CD8-positive, alpha-beta memory T cell (primary cell): ENCODE data around the gene HAND1. TPM values are rescaled to one million over a fixed set of nuclear protein-coding genes. Genes with fewer than 3 reads are reported as not detected.

ENCODE experiments used
- CTCF ChIA-PET: fragments of 350-600 bp; sonication (Branson Sonifier 250); formaldehyde crosslinking; loops from one replicate; lab custom pipeline; 2021; ENCODE audit warnings: antibody characterized with exemption; lab: Charles Lee
- POLR2A ChIA-PET: fragments of 350-600 bp; sonication (Branson Sonifier 250); formaldehyde crosslinking; loops from one replicate; lab custom pipeline; 2021; ENCODE audit warnings: antibody characterized with exemption; lab: Charles Lee
- DNase-seq, 5 donors: peaks; one replicate each; pipeline versions ENCODE4 v3.0.0 to v3.0.0-alpha.2; 2020 to 2022; ENCODE audit warnings: mixed read lengths in 1 of 5
- H3K27ac ChIP-seq: one replicate; pipeline ENCODE4 v1.7.0; 2013; ENCODE audit warnings: low read depth, mild to moderate bottlenecking, low read length, moderate library complexity
- H3K27me3 ChIP-seq: 2 replicates; pipeline ENCODE4 v1.7.0; 2013; ENCODE audit warnings: low read length, mild to moderate bottlenecking; ENCODE audit not compliant: insufficient read depth, poor library complexity, severe bottlenecking
- H3K36me3 ChIP-seq: 2 replicates; pipeline ENCODE4 v1.7.0; 2013; ENCODE audit warnings: mild to moderate bottlenecking, low read length, moderate library complexity; ENCODE audit not compliant: insufficient read depth
- H3K4me1 ChIP-seq: 2 replicates; pipeline ENCODE4 v1.7.0; 2013; ENCODE audit warnings: mild to moderate bottlenecking, low read length, moderate library complexity; ENCODE audit not compliant: insufficient read depth
- H3K4me3 ChIP-seq: 2 replicates; pipeline ENCODE4 v1.7.0; 2013; ENCODE audit warnings: mild to moderate bottlenecking, low read length
- H3K9me3 ChIP-seq: 2 replicates; pipeline ENCODE4 v1.7.0; 2013; ENCODE audit warnings: mild to moderate bottlenecking, low read length
- H3K27ac Mint-ChIP-seq, 8 donors: one replicate each; pipeline ENCODE4 v1.8.0; 2020 to 2021; ENCODE audit warnings: mixed read lengths in 8 of 8, mild to moderate bottlenecking in 6 of 8, inconsistent platforms in 3 of 8, moderate library complexity in 3 of 8
- H3K27me3 Mint-ChIP-seq, 2 donors: one replicate each; pipeline ENCODE4 v1.8.0; 2020 to 2021; ENCODE audit warnings: mixed read lengths in 2 of 2, mild to moderate bottlenecking in 1 of 2, moderate library complexity in 1 of 2
- H3K36me3 Mint-ChIP-seq, 3 donors: one replicate each; pipeline ENCODE4 v1.8.0; 2020 to 2021; ENCODE audit warnings: mixed read lengths in 3 of 3, inconsistent platforms in 1 of 3, mild to moderate bottlenecking in 1 of 3
- H3K4me1 Mint-ChIP-seq, 3 donors: one replicate each; pipeline ENCODE4 v1.8.0; 2020 to 2021; ENCODE audit warnings: mixed read lengths in 3 of 3, inconsistent platforms in 1 of 3, mild to moderate bottlenecking in 1 of 3
- H3K4me3 Mint-ChIP-seq, 7 donors: one replicate each; pipeline ENCODE4 v1.8.0; 2020 to 2021; ENCODE audit warnings: mixed read lengths in 7 of 7, mild to moderate bottlenecking in 6 of 7, moderate library complexity in 4 of 7, inconsistent platforms in 2 of 7
- H3K9me3 Mint-ChIP-seq, 5 donors: one replicate each; pipeline ENCODE4 v1.8.0; 2020 to 2022; ENCODE audit warnings: mixed read lengths in 5 of 5, mild to moderate bottlenecking in 3 of 5, moderate library complexity in 2 of 5, inconsistent platforms in 1 of 5
- polyA plus RNA-seq: library from polyadenylated mRNA; unstranded; fragments of 300-500 nt; fragmentation: Illumina TruSeq; gene quantifications from one replicate; pipeline ENCODE4 v1.2.3, GENCODE V29; 2021
- total RNA-seq, 2 experiments: library from RNA; stranded (reverse); gene quantifications; one replicate each; pipeline ENCODE4 v1.2.3, GENCODE V29; 2021

The HAND1 gene
- total RNA-seq (not detected), polyA plus RNA-seq (not detected)

DNA sequence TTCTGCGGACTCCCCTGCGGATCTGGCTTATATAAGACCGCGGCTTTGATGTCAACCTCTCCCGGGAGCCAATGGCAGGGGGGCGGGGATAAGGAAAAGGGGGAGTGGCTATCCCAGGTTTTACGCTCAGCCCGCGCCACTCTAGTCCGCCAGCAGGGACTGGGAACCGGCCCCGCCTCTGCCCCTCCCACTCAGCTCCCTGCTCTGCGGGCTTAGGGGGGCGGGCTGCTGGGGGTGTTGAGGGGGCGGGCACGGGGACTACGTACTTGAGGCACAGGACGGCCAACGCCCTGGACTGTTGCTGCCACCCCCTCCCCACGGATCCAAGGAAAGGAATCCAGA lies at the start of gene HAND1:
TSS of gene HAND1 (minus strand) at position 4 of the 342 bp plus-strand sequence. CDS start 219 bp downstream, outside the sequence.
- Histone ChIP-seq H3K4me3 (peak within 1 kb of the TSS; percentile 14), H3K4me1 (peaks cover 46% of the 10 kb centered on the region), H3K27ac (no peak within 1 kb of the TSS), H3K27me3 (peaks cover 89% of the 10 kb centered on the region), H3K9me3 (no peaks in the 10 kb centered on the region), H3K36me3 (no peaks in the 10 kb centered on the region)
- no peak for DNase-seq
- Mint-ChIP-seq H3K4me1 (peaks cover 53 to 71% (median 62%) of the 10 kb centered on the region in 3 donors), H3K4me3 (peak within 1 kb of the TSS; percentile 28 to 78 (median 67)), H3K27ac (peak within 1 kb of the TSS in 3 of 8 donors; percentile 9 to 34 (median 17)), H3K27me3 (peaks cover 87 to 91% of the 10 kb centered on the region in 2 donors), H3K9me3 (peaks cover 0 to 2% (median 0%) of the 10 kb centered on the region in 5 donors), H3K36me3 (no peaks in the 10 kb centered on the region)
- ChIA-PET POLR2A (no interaction called here), CTCF (interaction anchor here (1.9 kb wide), 1 partner anchor 10 kb away, joined by 7 read pairs; no protein-coding TSS in a partner anchor)

DNA sequence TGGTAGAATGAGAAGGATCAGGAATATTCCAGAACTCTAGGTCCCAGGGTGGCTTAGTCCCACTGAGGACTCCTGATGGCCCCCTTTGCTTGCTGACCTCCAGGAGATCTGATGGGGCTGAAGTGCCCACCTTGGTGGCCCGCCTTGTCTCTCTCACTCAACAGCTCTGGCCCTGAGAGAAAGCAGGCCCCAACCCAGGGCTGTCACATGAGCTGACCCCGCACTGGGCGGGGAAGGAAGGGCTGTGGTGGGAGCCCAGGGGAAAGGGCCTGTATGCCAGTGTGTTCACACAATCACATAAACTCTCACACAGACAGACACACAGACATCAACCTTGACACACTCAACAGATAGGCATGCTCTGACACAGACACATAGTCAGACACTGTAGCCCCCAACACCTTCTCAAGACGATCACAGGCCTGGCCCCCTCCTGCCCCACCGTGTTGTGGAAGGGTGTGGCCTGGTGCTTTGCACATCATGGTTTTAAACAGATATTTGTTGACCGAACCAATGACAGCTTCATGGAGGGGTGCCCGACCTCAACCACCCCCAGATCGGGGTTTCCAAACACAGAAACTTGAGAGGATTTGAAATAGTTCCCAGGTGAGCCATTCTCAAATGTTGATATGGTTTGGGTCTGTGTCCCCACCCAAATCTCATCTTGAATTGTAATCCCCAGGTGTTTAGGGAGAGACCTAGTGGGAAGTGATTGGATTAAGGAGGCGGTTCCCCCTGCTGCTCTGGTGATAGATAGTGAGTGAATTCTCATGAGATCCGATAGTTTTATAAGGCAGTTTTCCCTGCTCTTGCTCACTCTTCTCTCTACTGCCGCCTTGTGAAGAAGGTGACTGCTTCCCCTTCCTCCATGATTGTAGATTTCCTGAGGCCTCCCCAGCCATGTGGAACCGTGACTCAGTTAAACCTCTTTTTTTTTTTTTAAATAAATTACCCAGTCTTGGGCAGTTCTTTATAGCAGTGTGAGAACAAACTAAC lies 48.5 kb upstream of the HAND1 start:
- ChIA-PET CTCF (no interaction called here), POLR2A (no interaction called here)
- Mint-ChIP-seq H3K36me3 (peaks cover 0 to 1% (median 0%) of the 10 kb centered on the region in 3 donors), H3K9me3 (peaks cover 0 to 2% (median 0%) of the 10 kb centered on the region in 5 donors), H3K27me3 (peaks cover 4 to 48% of the 10 kb centered on the region in 2 donors), H3K4me3 (no peak overlapping the region), H3K4me1 (no peaks in the 10 kb centered on the region), H3K27ac (no peak overlapping the region)
- H3K27me3 ChIP-seq = no peaks in the 10 kb centered on the region
- H3K4me1 ChIP-seq = no peaks in the 10 kb centered on the region
- no peak overlapping the region for H3K27ac ChIP-seq
- no peak for DNase-seq
- H3K9me3 ChIP-seq = no peaks in the 10 kb centered on the region
- H3K36me3 ChIP-seq = no peaks in the 10 kb centered on the region
- no peak overlapping the region for H3K4me3 ChIP-seq

DNA sequence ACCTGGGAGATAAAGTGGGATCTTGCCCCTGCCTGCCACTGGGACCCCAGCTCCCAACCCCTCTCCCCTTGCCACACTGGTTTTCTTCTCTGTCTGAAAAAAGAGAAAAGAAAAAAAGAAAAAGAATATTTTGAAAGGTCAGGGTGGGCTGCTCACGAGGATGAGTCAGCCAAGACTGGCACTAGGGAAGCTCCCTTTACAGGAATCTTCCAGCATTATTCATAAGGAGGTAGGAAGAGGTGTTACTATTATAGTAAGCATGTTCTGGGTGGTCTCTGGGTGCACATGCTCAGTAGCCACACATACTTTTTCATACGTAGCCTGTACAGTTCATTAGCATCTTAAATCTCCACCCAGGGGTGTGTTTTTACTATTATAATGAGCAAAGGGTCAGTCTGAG lies 46.8 kb upstream of the HAND1 start:
- Histone ChIP-seq H3K9me3 (no peaks in the 10 kb centered on the region), H3K4me1 (no peaks in the 10 kb centered on the region), H3K36me3 (no peaks in the 10 kb centered on the region), H3K27me3 (no peaks in the 10 kb centered on the region), H3K27ac (no peak overlapping the region), H3K4me3 (no peak overlapping the region)
- peaks cover 14 to 62% of the 10 kb centered on the region in 2 donors for H3K27me3 Mint-ChIP-seq
- no peak overlapping the region for H3K27ac Mint-ChIP-seq
- H3K36me3 Mint-ChIP-seq = peaks cover 0 to 1% (median 0%) of the 10 kb centered on the region in 3 donors
- no peaks in the 10 kb centered on the region for H3K9me3 Mint-ChIP-seq
- no peak overlapping the region for H3K4me3 Mint-ChIP-seq
- ChIA-PET POLR2A (no interaction called here), CTCF (no interaction called here)
- H3K4me1 Mint-ChIP-seq = peaks cover 0 to 9% (median 0%) of the 10 kb centered on the region in 3 donors
- DNase-seq = no peak

DNA sequence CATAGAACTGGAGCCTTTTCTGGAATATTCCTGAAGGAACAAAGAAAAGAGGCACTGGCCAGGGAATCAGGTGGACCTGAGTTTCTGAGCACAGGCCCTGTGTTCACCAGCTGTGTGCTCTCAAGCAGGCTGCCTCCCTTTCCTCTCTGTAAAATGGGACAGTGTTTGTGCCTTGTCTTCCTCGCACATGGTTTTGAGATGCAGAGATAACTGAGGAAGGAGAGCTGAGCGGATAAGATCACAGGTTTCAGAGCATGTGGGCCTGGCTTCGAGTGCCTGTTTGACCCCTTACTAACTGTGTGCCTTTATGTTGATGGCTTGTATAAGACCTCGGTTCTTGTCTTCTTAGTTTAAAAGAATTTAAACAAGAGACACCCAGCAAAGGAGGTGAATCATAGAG lies 46.2 kb upstream of the HAND1 start:
- no peaks in the 10 kb centered on the region for H3K27me3 ChIP-seq
- H3K27ac ChIP-seq = no peak overlapping the region
- DNase-seq = no peak
- Mint-ChIP-seq H3K4me3 (no peak overlapping the region), H3K9me3 (no peaks in the 10 kb centered on the region), H3K36me3 (peaks cover 0 to 1% (median 0%) of the 10 kb centered on the region in 3 donors), H3K4me1 (peaks cover 0 to 9% (median 0%) of the 10 kb centered on the region in 3 donors), H3K27me3 (peaks cover 18 to 66% of the 10 kb centered on the region in 2 donors), H3K27ac (no peak overlapping the region)
- POLR2A ChIA-PET = no interaction called here
- H3K4me1 ChIP-seq = no peaks in the 10 kb centered on the region
- CTCF ChIA-PET = no interaction called here
- H3K36me3 ChIP-seq = no peaks in the 10 kb centered on the region
- H3K9me3 ChIP-seq = no peaks in the 10 kb centered on the region
- no peak overlapping the region for H3K4me3 ChIP-seq

DNA sequence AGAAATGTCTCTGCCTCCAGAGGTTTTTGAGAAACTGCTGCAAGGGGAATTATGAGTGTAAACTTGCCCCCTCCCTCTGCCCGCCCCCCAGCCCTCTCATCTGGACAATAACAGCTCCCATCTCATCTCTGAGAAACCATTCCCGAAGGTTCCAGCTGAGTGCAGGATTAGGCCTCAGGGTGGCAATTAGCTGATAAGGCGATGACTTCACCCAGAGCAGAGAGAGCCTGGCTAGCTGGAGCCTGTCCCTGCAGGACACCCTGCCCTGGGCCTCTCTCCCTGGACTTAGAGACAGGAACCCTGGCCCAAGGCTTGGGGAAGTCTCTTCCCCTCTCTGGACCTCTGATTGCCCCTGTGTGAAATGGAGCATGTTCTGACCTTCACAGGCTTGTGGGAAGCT lies 45.7 kb upstream of the HAND1 start:
- no peak for DNase-seq
- POLR2A ChIA-PET = no interaction called here
- peaks cover 0 to 9% (median 0%) of the 10 kb centered on the region in 3 donors for H3K4me1 Mint-ChIP-seq
- H3K4me3 Mint-ChIP-seq = no peak overlapping the region
- peaks cover 0 to 1% (median 0%) of the 10 kb centered on the region in 3 donors for H3K36me3 Mint-ChIP-seq
- H3K9me3 Mint-ChIP-seq = no peaks in the 10 kb centered on the region
- no peaks in the 10 kb centered on the region for H3K9me3 ChIP-seq
- CTCF ChIA-PET = no interaction called here
- H3K4me1 ChIP-seq = no peaks in the 10 kb centered on the region
- H3K4me3 ChIP-seq = no peak overlapping the region
- no peak overlapping the region for H3K27ac Mint-ChIP-seq
- no peaks in the 10 kb centered on the region for H3K27me3 ChIP-seq
- H3K27ac ChIP-seq = no peak overlapping the region
- peaks cover 21 to 65% of the 10 kb centered on the region in 2 donors for H3K27me3 Mint-ChIP-seq
- H3K36me3 ChIP-seq = no peaks in the 10 kb centered on the region

DNA sequence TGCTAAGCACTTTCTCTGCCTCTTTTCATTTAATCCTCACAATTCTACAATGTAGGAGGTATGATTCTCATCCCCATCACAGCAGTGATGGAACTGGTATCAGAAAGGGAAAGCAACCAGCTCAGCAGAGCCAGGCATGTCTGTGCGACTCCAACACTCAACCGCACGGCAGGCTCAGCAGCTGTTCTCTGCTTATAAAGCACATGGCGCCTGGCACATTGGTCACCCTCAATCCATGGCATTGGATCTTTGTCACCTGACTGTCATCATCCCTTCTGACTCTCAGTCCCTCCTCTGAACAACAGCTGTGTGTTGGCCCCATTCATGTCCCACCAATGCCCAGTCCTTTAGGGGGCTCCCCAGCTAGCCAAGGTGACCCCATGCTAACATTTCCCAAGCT lies 45.1 kb upstream of the HAND1 start:
- Histone ChIP-seq H3K4me3 (no peak overlapping the region), H3K36me3 (no peaks in the 10 kb centered on the region), H3K27ac (no peak overlapping the region), H3K4me1 (no peaks in the 10 kb centered on the region), H3K9me3 (no peaks in the 10 kb centered on the region), H3K27me3 (no peaks in the 10 kb centered on the region)
- ChIA-PET POLR2A (no interaction called here), CTCF (no interaction called here)
- no peaks in the 10 kb centered on the region for H3K9me3 Mint-ChIP-seq
- peaks cover 0 to 1% (median 0%) of the 10 kb centered on the region in 3 donors for H3K36me3 Mint-ChIP-seq
- H3K4me1 Mint-ChIP-seq = peaks cover 0 to 9% (median 0%) of the 10 kb centered on the region in 3 donors
- no peak overlapping the region for H3K27ac Mint-ChIP-seq
- H3K4me3 Mint-ChIP-seq = no peak overlapping the region
- no peak for DNase-seq
- peaks cover 23 to 64% of the 10 kb centered on the region in 2 donors for H3K27me3 Mint-ChIP-seq

DNA sequence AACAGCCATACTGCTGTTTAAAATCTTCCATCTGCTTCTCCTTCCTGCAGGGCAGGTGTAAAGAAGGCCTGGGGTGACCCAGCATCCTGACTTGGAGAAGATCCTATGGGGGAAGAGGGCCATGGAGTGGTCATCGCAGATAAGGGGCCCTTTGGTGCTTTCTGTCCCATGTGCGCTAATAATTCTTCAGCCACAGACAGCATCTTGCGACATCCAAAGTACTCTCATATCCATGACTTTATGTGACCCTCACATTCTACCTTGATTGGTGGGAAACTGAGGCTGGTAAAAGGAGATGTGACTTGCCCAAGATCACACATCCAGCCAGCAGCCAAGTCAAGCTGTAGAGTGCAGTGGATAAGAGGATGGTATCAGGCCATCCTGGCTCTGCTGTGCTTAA lies 44.3 kb upstream of the HAND1 start:
- H3K36me3 Mint-ChIP-seq = no peaks in the 10 kb centered on the region
- peaks cover 22 to 66% of the 10 kb centered on the region in 2 donors for H3K27me3 Mint-ChIP-seq
- no peak overlapping the region for H3K27ac ChIP-seq
- H3K36me3 ChIP-seq = no peaks in the 10 kb centered on the region
- H3K4me1 ChIP-seq = no peaks in the 10 kb centered on the region
- H3K4me1 Mint-ChIP-seq = peaks cover 0 to 9% (median 0%) of the 10 kb centered on the region in 3 donors
- H3K9me3 Mint-ChIP-seq = no peaks in the 10 kb centered on the region
- no peak for DNase-seq
- no peaks in the 10 kb centered on the region for H3K27me3 ChIP-seq
- CTCF ChIA-PET = interaction anchor here (1.7 kb wide), 1 partner anchor 10 kb away, joined by 4 read pairs; no protein-coding TSS in a partner anchor
- POLR2A ChIA-PET = no interaction called here
- H3K4me3 Mint-ChIP-seq = no peak overlapping the region
- H3K4me3 ChIP-seq = no peak overlapping the region
- no peaks in the 10 kb centered on the region for H3K9me3 ChIP-seq
- no peak overlapping the region for H3K27ac Mint-ChIP-seq

DNA sequence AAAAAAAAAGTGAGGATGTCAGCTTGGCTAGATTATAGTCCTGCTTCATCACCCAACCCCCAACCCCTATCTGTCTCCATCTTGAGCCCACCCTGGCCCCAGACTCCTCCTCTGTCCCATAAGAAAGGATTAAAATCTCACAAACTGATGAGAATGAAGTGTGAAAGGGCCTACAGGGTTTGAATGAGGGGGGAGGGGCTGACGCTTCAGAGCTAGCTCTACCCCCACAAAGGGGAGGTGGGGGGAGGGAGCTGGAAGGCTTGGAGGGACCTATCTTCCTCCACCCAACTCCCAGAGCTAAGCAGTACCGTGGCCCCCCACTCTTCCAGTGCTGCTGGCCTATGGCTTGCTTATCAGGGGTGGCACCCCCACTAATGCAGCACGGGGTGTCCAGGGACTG lies 43.7 kb upstream of the HAND1 start:
- no peaks in the 10 kb centered on the region for H3K9me3 ChIP-seq
- Mint-ChIP-seq H3K27ac (no peak overlapping the region), H3K4me3 (no peak overlapping the region), H3K36me3 (no peaks in the 10 kb centered on the region), H3K27me3 (peaks cover 22 to 67% of the 10 kb centered on the region in 2 donors), H3K4me1 (peaks cover 0 to 9% (median 0%) of the 10 kb centered on the region in 3 donors), H3K9me3 (no peaks in the 10 kb centered on the region)
- H3K4me3 ChIP-seq = no peak overlapping the region
- H3K36me3 ChIP-seq = no peaks in the 10 kb centered on the region
- no peak overlapping the region for H3K27ac ChIP-seq
- H3K4me1 ChIP-seq = no peaks in the 10 kb centered on the region
- POLR2A ChIA-PET = no interaction called here
- no peak for DNase-seq
- no peaks in the 10 kb centered on the region for H3K27me3 ChIP-seq
- CTCF ChIA-PET = interaction anchor here (0.8 to 1.7 kb wide), 3 partner anchors 9 to 29 kb away, joined by 3 to 4 read pairs (median 4); no protein-coding TSS in a partner anchor
